Ovary (tissue), 9 donors: Measurements from ENCODE around the gene VPS37B. TPM values are rescaled to one million over a fixed set of nuclear protein-coding genes. Genes with fewer than 3 reads are reported as not detected.
"Not testable (repeated sequence)": the region's sequence is repeated elsewhere in the genome, so short reads cannot be mapped to it uniquely, and the experiment has no call there.

Experiments used
- DNase-seq, 5 donors: peaks; one replicate each; pipeline ENCODE4 v3.0.0-alpha.2; 2019 to 2020
- H3K27ac ChIP-seq, 2 donors: fragments of 200-600 bp; one replicate each; pipeline versions ENCODE4 v1.5.1 to v1.8.0; 2019 to 2022
- H3K27me3 ChIP-seq: fragments of 200-600 bp; one replicate; pipeline ENCODE4 v1.8.0; 2022
- H3K36me3 ChIP-seq: fragments of 200-600 bp; sonication (generic); one replicate; pipeline ENCODE4 v1.5.1; 2019
- H3K4me1 ChIP-seq: one replicate; pipeline ENCODE4 v1.8.1; 2013; ENCODE audit warnings: mild to moderate bottlenecking, moderate library complexity; ENCODE audit not compliant: insufficient read depth
- H3K4me3 ChIP-seq: fragments of 200-600 bp; sonication (generic); one replicate; pipeline ENCODE4 v1.5.1; 2017
- H3K9me3 ChIP-seq, 2 donors: fragments of 200-600 bp in 1 of 2; sonication (generic) in 1 of 2; one replicate each; pipeline versions ENCODE4 v1.5.1 to v1.8.1; 2013 to 2019; ENCODE audit warnings: mild to moderate bottlenecking in 1 of 2, moderate library complexity in 1 of 2
- EP300 ChIP-seq: sonication (generic); formaldehyde crosslinking; IDR thresholded peaks from one replicate; pipeline ENCODE4 v1.6.1; 2017; ENCODE audit warnings: antibody characterized with exemption
- POLR2A ChIP-seq: fragments of 450-650 bp; IDR thresholded peaks from one replicate; pipeline ENCODE4 v1.6.1; 2017; ENCODE audit warnings: antibody characterized with exemption, mild to moderate bottlenecking, moderate library complexity
- WGBS, 3 donors: extraction: QIAGEN DNeasy Blood & Tissue Kit in 1 of 3; methylation state at CpG; one replicate each; pipeline versions ENCODE4 v1.1.5 to v1.1.7; 2013 to 2017; 5-methylcytosine and 5-hydroxymethylcytosine counted together
- intact Hi-C, 4 donors: fragments of 100-400 bp; cut with DNase I; formaldehyde crosslinking; loops; one replicate each; pipeline versions ENCODE4 v1.11.0 to v1.15.1; 2022 to 2023
- polyA plus RNA-seq, 2 donors: library from polyadenylated mRNA; stranded (reverse); fragments of 200-250 nt in 1 of 2; fragments of 350-450 nt in 1 of 2; fragmentation: Illumina TruSeq in 1 of 2; extraction: RNeasy Lipid Tissue Mini Kit (QIAGEN cat#74804) in 1 of 2; gene quantifications; one replicate each; pipeline ENCODE4 v1.2.3, GENCODE V29; 2013 to 2014
- total RNA-seq, 7 donors: library from RNA; depleted of rRNA in 2 of 7; stranded (reverse); fragments of >200 nt in 2 of 7; fragmentation: NEBNext Ultra II Directional in 3 of 7; extraction: Animal tissue kit (Norgen Biotek cat#: 25700) in 3 of 7; gene quantifications; one replicate each; pipeline versions ENCODE4 v1.1.0 to v1.2.4, GENCODE V29; 2016 to 2023
- TF ChIP-seq, protein P1 (sequence below), 3 donors: fragments of 450-650 bp in 2 of 3; fragments of 200-600 bp in 1 of 3; IDR thresholded peaks; one replicate each; pipeline versions ENCODE4 v1.5.1 to v1.8.0; 2016 to 2022; ENCODE audit warnings: antibody characterized with exemption in 3 of 3, mild to moderate bottlenecking in 1 of 3
- donor health status: DM: no; HTN: no; CAD: no; lungs with moderate emphysema.
- donor health status: DM: no; HTN: no; CAD: no.
- donor health status: Bipolar disorder and iron deficiency.
- donor health status: DM: yes; HTN: yes; CAD: no.
- donor health status: DM: no; HTN: no; CAD: no.
- donor health status: DM: yes; HTN: yes; CAD: no.

The VPS37B gene
- total and polyA plus RNA-seq, 9 donors: 9.5 to 44.3 (median 12.1) TPM

DNA sequence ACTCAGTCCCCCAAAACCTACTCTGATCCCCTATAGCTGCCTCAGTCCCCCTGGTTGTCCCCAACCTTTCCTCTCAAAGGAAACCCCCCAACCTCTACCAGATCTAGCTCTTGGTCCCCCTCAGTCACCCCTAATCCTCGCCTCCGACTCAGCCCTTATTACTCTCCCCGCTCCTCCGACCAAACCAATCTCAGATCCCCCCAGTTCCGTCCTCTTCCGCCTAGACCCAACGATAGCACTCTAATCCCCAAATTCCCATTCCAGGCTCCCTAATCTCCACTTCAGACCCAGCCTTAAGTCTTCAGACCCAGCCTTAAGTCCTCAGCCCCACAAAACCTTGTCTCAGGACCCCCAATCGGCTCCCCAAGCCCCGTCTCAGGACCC lies 612 bp downstream of the VPS37B start:
- H3K9me3 ChIP-seq: no peaks in the 10 kb centered on the region
- peaks cover 2% of the 10 kb centered on the region for H3K4me1 ChIP-seq
- no peaks in the 10 kb centered on the region for H3K27me3 ChIP-seq
- no peaks in the 10 kb centered on the region for H3K36me3 ChIP-seq
- no peak for TF ChIP-seq POLR2A
- no peak for TF ChIP-seq EP300
- TF ChIP-seq, protein P1, sequence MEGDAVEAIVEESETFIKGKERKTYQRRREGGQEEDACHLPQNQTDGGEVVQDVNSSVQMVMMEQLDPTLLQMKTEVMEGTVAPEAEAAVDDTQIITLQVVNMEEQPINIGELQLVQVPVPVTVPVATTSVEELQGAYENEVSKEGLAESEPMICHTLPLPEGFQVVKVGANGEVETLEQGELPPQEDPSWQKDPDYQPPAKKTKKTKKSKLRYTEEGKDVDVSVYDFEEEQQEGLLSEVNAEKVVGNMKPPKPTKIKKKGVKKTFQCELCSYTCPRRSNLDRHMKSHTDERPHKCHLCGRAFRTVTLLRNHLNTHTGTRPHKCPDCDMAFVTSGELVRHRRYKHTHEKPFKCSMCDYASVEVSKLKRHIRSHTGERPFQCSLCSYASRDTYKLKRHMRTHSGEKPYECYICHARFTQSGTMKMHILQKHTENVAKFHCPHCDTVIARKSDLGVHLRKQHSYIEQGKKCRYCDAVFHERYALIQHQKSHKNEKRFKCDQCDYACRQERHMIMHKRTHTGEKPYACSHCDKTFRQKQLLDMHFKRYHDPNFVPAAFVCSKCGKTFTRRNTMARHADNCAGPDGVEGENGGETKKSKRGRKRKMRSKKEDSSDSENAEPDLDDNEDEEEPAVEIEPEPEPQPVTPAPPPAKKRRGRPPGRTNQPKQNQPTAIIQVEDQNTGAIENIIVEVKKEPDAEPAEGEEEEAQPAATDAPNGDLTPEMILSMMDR (IDR thresholded peaks at IDR 0.05): no peak
- H3K4me3 ChIP-seq: peak overlapping the region; percentile 93
- intact Hi-C loops: no loop called here
- no peak for DNase-seq
- WGBS, 3 donors: 3% methylated on average over 9 of the region's 9 CpGs
- peak overlapping the region; percentile 16 to 77 for H3K27ac ChIP-seq

DNA sequence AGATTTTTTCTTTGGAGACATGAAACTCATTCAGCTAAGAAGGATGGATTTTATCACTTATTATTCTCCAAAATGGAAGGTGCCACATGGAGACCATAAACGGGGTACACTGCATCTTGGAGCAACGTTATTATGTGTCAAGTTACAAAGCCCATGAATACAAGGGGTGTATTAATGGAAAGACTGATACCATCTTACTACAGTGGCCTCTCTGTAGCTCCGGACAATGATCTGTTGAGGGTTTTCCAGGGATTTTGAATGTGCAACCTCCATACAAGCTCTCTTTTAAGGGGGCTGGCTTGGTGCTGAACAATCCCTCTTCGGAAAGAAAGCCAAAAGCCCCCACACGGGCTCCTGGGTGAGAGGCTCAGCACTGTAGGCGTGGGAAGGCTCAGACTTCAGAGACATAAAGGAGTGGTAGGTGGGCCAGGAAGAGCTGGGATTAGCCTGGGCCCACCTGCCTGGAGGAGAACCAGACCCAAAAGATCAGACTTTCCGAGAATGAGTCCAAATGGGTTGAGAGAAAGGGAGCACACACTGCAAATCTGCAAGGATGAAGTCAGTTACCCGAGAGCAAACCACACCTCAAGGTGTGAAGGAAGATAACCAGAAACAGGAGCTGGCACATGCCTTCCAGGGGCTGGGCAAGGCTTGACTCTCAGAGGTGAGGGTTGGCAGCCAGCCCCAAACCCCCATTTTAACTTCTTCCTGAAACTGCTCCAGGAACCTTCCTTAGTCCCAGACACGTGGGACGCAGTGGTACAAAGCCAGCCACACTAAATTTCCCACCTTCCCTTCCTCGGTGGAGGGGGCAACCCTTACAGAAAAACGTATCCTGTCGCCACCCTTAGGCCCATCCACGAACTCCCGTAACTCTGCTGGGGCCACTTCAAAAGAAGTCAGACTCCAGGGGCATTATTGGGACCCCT lies 1.5 kb downstream of the VPS37B start:
- DNase-seq: no peak
- H3K27me3 ChIP-seq: no peaks in the 10 kb centered on the region
- intact Hi-C loops: no loop called here
- peaks cover 3% of the 10 kb centered on the region for H3K4me1 ChIP-seq
- no peak for TF ChIP-seq POLR2A
- TF ChIP-seq EP300: no peak
- TF ChIP-seq, protein P1 (IDR thresholded peaks at IDR 0.05): no peak
- peak overlapping the region; percentile 93 for H3K4me3 ChIP-seq
- no peaks in the 10 kb centered on the region for H3K9me3 ChIP-seq
- WGBS, 3 donors: 59 to 70% (median 65%) methylated on average over 15 of the region's 15 CpGs
- no peak overlapping the region for H3K27ac ChIP-seq
- H3K36me3 ChIP-seq: no peaks in the 10 kb centered on the region

DNA sequence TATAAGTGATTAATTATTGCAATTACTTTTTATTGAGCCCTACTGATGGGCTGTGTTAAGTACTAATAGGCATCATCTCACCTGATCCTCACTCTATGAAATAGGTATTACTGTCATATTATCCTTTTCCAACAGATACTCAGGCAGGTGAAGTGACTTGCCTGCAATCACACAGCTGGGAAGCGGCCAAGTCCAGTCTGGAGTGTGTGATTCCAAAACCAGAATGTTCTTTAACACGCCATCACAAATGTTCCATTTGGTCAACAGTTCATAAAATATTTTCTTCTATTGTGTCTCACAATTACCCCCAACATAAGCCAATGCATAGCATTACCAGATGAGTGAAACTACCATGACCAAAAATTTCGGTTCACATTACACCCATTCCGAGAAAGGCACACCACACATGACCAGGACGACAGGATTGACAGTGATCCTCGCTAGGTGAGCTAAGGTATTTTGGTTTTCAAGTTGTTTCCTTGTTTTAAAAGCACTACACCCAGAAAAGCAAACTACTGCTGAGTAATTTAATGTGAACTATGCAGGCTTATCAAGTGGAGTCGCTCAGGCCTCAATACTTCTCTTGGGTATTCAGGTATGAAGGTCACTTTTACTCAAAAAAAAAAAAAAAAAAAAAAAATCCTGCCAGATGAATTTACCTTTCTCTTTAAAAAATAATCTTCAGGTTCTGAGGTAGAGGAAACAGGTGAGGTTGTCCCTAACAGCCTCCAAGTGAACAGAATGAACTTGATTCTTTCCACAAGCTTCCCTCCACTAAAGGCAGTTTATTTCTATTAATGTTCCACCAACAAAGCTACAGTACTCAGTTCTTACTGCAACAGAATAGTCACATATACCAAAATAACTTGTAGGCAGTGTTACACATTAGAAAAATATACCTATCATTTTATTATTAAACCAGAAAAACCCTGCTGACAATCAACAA lies 2.4 kb downstream of the VPS37B start:
- H3K9me3 ChIP-seq: no peaks in the 10 kb centered on the region
- no peak for DNase-seq
- TF ChIP-seq, protein P1 (IDR thresholded peaks at IDR 0.05): no peak
- TF ChIP-seq POLR2A (no peak), EP300 (no peak)
- H3K4me3 ChIP-seq: no peak overlapping the region
- peaks cover 11% of the 10 kb centered on the region for H3K4me1 ChIP-seq
- intact Hi-C loops: no loop called here
- H3K27me3 ChIP-seq: no peaks in the 10 kb centered on the region
- no peak overlapping the region for H3K27ac ChIP-seq
- 91 to 93% (median 92%) methylated on average over 7 of the region's 7 CpGs for whole genome bisulfite sequencing, 3 donors
- H3K36me3 ChIP-seq: no peaks in the 10 kb centered on the region

DNA sequence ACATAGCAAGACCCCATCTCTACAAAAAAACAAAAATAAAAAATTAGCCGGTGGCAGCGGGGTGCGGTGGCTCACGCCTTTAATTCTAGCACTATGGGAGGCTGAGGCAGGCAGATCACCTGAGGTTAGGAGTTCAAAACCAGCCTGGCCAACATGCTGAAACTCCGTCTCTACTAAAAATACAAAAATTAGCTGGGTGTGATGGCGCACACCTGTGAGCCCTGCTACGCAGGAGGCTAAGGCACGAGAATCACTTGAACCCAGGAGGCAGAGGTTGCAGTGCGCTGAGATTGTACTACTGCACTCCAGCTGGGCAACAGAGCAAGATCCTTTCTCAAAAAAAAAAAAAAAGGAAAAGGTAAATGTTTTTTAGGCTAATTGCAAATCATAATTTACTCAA lies 3.2 kb downstream of the VPS37B start:
- 94 to 99% (median 97%) methylated on average over 9 of the region's 9 CpGs for WGBS, 3 donors
- H3K4me1 ChIP-seq: peaks cover 15% of the 10 kb centered on the region
- H3K4me3 ChIP-seq, H3K27me3 ChIP-seq, H3K27ac ChIP-seq, H3K9me3 ChIP-seq, intact Hi-C loops, DNase-seq, H3K36me3 ChIP-seq: not testable (repeated sequence)
